ENCODE measurements around the gene CHPF. TPM values are rescaled to one million over a fixed set of nuclear protein-coding genes. Genes with fewer than 3 reads are reported as not detected.

CHPF gene
- total RNA-seq, 1 donor from 2014 or later: 43.4 TPM

GRCh38 chr2:219540784-219541504 lies 2.7 kb downstream of the CHPF start:
- H3K4me3 Mint-ChIP-seq: peak overlapping the region; percentile 93
- no peak overlapping the region for H3K27ac Mint-ChIP-seq
- no peak for DNase-seq (ENCODE audit: low spot score)
- no peaks in the 10 kb centered on the region for H3K9me3 Mint-ChIP-seq
- intact Hi-C loops (cut with micrococcal nuclease): loop anchor here (1.0 to 10.0 kb wide), 7 partner anchors 19 to 1269 kb away; partner anchors contain the start of genes AAMP, PNKD, PTPRN and RNF25
- peaks cover 12% of the 10 kb centered on the region for H3K27me3 Mint-ChIP-seq (ENCODE audit: insufficient read depth)
- peaks cover 20% of the 10 kb centered on the region for H3K4me1 Mint-ChIP-seq (ENCODE audit: low read depth)
- H3K36me3 Mint-ChIP-seq (ENCODE audit: low read depth): peaks cover 7% of the 10 kb centered on the region

- H3K27me3 Mint-ChIP-seq (ENCODE audit: insufficient read depth): peaks cover 10% of the 10 kb centered on the region
- H3K36me3 Mint-ChIP-seq (ENCODE audit: low read depth): peaks cover 7% of the 10 kb centered on the region
- intact Hi-C loops (cut with micrococcal nuclease): loop anchor here (5.0 to 10.0 kb wide), 4 partner anchors 235 to 1268 kb away; partner anchors contain the start of genes AAMP, PNKD, PTPRN and RNF25
- H3K9me3 Mint-ChIP-seq: no peaks in the 10 kb centered on the region
- DNase-seq (ENCODE audit: low spot score): no peak
- H3K4me3 Mint-ChIP-seq: no peak overlapping the region
- peaks cover 20% of the 10 kb centered on the region for H3K4me1 Mint-ChIP-seq (ENCODE audit: low read depth)
- H3K27ac Mint-ChIP-seq: no peak overlapping the region
These were observed 3.5 kb downstream of the CHPF start for GRCh38 chr2:219539926-219540678.

- no peak overlapping the region for H3K27ac Mint-ChIP-seq
- peaks cover 11% of the 10 kb centered on the region for H3K4me1 Mint-ChIP-seq (ENCODE audit: low read depth)
- H3K27me3 Mint-ChIP-seq (ENCODE audit: insufficient read depth): peaks cover under 1% of the 10 kb centered on the region
- no peak for DNase-seq (ENCODE audit: low spot score)
- no peak overlapping the region for H3K4me3 Mint-ChIP-seq
- H3K36me3 Mint-ChIP-seq (ENCODE audit: low read depth): peaks cover 7% of the 10 kb centered on the region
- no peaks in the 10 kb centered on the region for H3K9me3 Mint-ChIP-seq
- intact Hi-C loops (cut with micrococcal nuclease): no loop called here
These were observed 4.4 kb downstream of the CHPF start for GRCh38 chr2:219538956-219539788.

GRCh38 chr2:219538504-219538951 lies 5.1 kb downstream of the CHPF start:
- peaks cover 7% of the 10 kb centered on the region for H3K36me3 Mint-ChIP-seq (ENCODE audit: low read depth)

GRCh38 chr2:219537657-219538488 lies 5.7 kb downstream of the CHPF start:
- DNase-seq (ENCODE audit: low spot score): no peak
- Mint-ChIP-seq H3K4me1 (ENCODE audit: low read depth) (peaks cover 9% of the 10 kb centered on the region), H3K4me3 (no peak overlapping the region), H3K27ac (no peak overlapping the region), H3K36me3 (ENCODE audit: low read depth) (peaks cover 7% of the 10 kb centered on the region), H3K9me3 (no peaks in the 10 kb centered on the region), H3K27me3 (ENCODE audit: insufficient read depth) (no peaks in the 10 kb centered on the region)
- intact Hi-C loops (cut with micrococcal nuclease): no loop called here

More at GRCh38 chr2:219538504-219538951, 5.1 kb downstream of the CHPF start:
- Mint-ChIP-seq H3K4me1 (ENCODE audit: low read depth) (peaks cover 10% of the 10 kb centered on the region), H3K27me3 (ENCODE audit: insufficient read depth) (no peaks in the 10 kb centered on the region), H3K27ac (no peak overlapping the region), H3K9me3 (no peaks in the 10 kb centered on the region), H3K4me3 (no peak overlapping the region)
- no peak for DNase-seq (ENCODE audit: low spot score)
- intact Hi-C loops (cut with micrococcal nuclease): no loop called here

GRCh38 chr2:219536967-219537366 lies 6.6 kb downstream of the CHPF start:
- no peak for DNase-seq (ENCODE audit: low spot score)
- Mint-ChIP-seq H3K9me3 (no peaks in the 10 kb centered on the region), H3K27ac (no peak overlapping the region), H3K4me1 (ENCODE audit: low read depth) (peaks cover under 1% of the 10 kb centered on the region), H3K36me3 (ENCODE audit: low read depth) (peaks cover 7% of the 10 kb centered on the region), H3K4me3 (no peak overlapping the region), H3K27me3 (ENCODE audit: insufficient read depth) (no peaks in the 10 kb centered on the region)
- intact Hi-C loops (cut with micrococcal nuclease): no loop called here

- H3K36me3 Mint-ChIP-seq (ENCODE audit: low read depth): peaks cover 7% of the 10 kb centered on the region
- DNase-seq (ENCODE audit: low spot score): no peak
- no peak overlapping the region for H3K4me3 Mint-ChIP-seq
- H3K9me3 Mint-ChIP-seq: no peaks in the 10 kb centered on the region
- H3K27me3 Mint-ChIP-seq (ENCODE audit: insufficient read depth): peaks cover under 1% of the 10 kb centered on the region
- no peak overlapping the region for H3K27ac Mint-ChIP-seq
- no peaks in the 10 kb centered on the region for H3K4me1 Mint-ChIP-seq (ENCODE audit: low read depth)
- intact Hi-C loops (cut with micrococcal nuclease): no loop called here
These were observed 7.2 kb downstream of the CHPF start for GRCh38 chr2:219536425-219536824.

- intact Hi-C loops (cut with micrococcal nuclease): no loop called here
- peaks cover 16% of the 10 kb centered on the region for H3K27me3 Mint-ChIP-seq (ENCODE audit: insufficient read depth)
- H3K4me1 Mint-ChIP-seq (ENCODE audit: low read depth): peaks cover 6% of the 10 kb centered on the region
- H3K9me3 Mint-ChIP-seq: no peaks in the 10 kb centered on the region
- H3K4me3 Mint-ChIP-seq: no peak overlapping the region
- peaks cover 2% of the 10 kb centered on the region for H3K36me3 Mint-ChIP-seq (ENCODE audit: low read depth)
- no peak for DNase-seq (ENCODE audit: low spot score)
- H3K27ac Mint-ChIP-seq: no peak overlapping the region
These were observed 9.5 kb downstream of the CHPF start for GRCh38 chr2:219533930-219534661.

GRCh38 chr2:219532378-219532649 lies 11.3 kb downstream of the CHPF start:
- no peaks in the 10 kb centered on the region for H3K36me3 Mint-ChIP-seq (ENCODE audit: low read depth)
- intact Hi-C loops (cut with micrococcal nuclease): no loop called here
- peaks cover 31% of the 10 kb centered on the region for H3K27me3 Mint-ChIP-seq (ENCODE audit: insufficient read depth)
- no peak overlapping the region for H3K4me3 Mint-ChIP-seq
- H3K4me1 Mint-ChIP-seq (ENCODE audit: low read depth): peaks cover 6% of the 10 kb centered on the region
- no peak for DNase-seq (ENCODE audit: low spot score)
- H3K27ac Mint-ChIP-seq: no peak overlapping the region
- no peaks in the 10 kb centered on the region for H3K9me3 Mint-ChIP-seq

GRCh38 chr2:219531639-219532377 lies 11.8 kb downstream of the CHPF start:
- H3K27ac Mint-ChIP-seq: no peak overlapping the region
- peaks cover 6% of the 10 kb centered on the region for H3K4me1 Mint-ChIP-seq (ENCODE audit: low read depth)
- peaks cover 31% of the 10 kb centered on the region for H3K27me3 Mint-ChIP-seq (ENCODE audit: insufficient read depth)
- DNase-seq (ENCODE audit: low spot score): no peak
- intact Hi-C loops (cut with micrococcal nuclease): no loop called here
- no peak overlapping the region for H3K4me3 Mint-ChIP-seq
- H3K9me3 Mint-ChIP-seq: no peaks in the 10 kb centered on the region
- no peaks in the 10 kb centered on the region for H3K36me3 Mint-ChIP-seq (ENCODE audit: low read depth)
